NCI-H187 (cell line): ENCODE data around the gene SLC16A6.
A peak's percentile ranks its signal among the peaks of the same experiment; 100 is the strongest.
"Not testable (repeated sequence)": the region's sequence is repeated elsewhere in the genome, so short reads cannot be mapped to it uniquely, and the experiment has no call there.

ENCODE experiments used
- DNase-seq, 2 experiments: peaks; one replicate each; lab custom pipeline; 2025; lab: John Stamatoyannopoulos, UW

Gene SLC16A6, protein sequence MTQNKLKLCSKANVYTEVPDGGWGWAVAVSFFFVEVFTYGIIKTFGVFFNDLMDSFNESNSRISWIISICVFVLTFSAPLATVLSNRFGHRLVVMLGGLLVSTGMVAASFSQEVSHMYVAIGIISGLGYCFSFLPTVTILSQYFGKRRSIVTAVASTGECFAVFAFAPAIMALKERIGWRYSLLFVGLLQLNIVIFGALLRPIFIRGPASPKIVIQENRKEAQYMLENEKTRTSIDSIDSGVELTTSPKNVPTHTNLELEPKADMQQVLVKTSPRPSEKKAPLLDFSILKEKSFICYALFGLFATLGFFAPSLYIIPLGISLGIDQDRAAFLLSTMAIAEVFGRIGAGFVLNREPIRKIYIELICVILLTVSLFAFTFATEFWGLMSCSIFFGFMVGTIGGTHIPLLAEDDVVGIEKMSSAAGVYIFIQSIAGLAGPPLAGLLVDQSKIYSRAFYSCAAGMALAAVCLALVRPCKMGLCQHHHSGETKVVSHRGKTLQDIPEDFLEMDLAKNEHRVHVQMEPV

DNA sequence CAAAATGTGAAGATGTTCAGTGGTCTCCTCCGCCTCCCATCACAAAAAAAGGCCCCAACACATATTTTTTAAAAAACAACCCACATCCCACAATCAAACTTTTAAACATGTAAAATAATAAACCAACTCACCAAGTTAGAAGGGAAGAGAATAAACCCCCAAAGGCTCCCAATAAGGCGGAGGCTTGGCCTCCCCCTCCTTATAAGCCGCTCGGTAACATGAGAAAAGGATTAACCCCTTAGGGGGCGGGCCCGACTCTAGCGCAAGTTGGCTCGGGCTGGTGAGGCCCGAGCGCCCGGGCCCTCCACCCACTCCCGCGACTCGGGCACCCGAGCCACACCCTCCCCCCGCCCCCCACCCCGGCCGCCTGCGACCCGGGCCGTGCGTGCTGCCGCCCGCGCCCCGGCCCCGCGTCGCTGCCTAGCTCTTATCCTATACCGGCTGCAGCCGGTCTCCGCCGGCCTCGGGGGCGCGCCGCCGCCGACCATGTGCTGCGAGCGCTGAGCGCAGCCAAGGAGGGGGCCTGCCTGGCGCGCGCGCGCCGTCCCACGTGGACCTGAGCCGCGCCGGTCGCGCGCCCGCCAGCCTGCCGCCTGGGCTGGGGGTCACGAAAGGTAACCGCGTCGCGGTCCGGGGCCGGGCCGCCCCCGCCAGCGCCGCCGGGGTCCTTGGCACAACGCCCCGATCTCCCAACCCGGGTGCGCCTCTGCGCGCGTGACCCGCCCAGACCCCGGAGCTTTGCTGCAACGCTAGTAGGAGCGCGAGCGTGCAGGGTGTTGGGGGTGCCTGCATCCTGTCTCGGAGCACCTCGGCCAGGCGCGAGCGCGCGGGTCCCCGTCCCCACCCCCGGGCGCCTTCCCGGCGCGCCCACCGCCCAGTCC, at the start of gene SLC16A6, which contains the start of gene ARSG:
SLC16A6 (minus strand) TSS at position 173 of the 881 bp plus-strand sequence. CDS start 12,807 bp downstream, outside the sequence.
ARSG (plus strand) TSS at position 541 of the 881 bp plus-strand sequence. CDS start 15,999 bp downstream, outside the sequence.
- DNase-seq = peak in 1 of 2 experiments; percentile 20

GRCh38 chr17:68334393-68334792, 43.5 kb upstream of the SLC16A6 start:
- DNase-seq = no peak

DNA sequence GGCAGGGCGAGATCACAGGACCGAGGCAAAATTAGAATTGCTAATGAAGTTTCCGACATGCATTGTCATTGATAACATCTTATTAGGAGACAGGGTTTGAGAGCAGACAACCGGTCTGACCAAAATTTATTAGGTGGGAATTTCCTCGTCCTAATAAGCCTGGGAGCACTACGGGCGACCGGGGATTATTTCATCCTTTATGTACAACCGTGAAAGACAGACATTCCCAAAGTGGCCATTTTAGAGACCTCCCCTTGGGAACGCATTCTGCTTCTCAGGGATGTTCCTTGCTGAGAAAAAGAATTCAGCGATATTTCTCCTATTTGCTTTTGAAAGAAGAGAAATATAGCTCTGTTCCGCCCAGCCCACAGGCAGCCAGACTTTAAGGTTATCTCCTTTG, 41.0 kb upstream of the SLC16A6 start:
- not testable (repeated sequence) for DNase-seq

DNA sequence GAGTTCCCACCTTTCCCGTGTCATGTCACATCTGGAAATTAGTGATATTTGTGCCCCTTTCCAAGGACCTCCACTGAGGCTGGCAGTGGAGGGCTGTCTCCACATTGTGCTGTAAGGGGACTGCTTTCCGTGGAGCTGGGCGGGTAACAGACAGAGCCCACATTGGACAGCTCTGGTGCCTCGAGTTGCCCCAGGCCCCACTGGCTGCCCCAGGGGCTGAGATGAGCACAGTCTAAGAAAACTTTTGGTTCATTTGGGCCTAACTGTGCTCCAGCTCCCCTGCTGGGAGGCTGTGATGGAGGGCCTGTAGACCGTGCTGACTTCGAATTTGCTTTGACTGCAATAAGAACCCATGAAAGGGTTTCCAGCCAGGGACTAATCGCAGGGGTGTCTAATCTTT, 38.4 kb upstream of the SLC16A6 start:
- DNase-seq = no peak

DNA sequence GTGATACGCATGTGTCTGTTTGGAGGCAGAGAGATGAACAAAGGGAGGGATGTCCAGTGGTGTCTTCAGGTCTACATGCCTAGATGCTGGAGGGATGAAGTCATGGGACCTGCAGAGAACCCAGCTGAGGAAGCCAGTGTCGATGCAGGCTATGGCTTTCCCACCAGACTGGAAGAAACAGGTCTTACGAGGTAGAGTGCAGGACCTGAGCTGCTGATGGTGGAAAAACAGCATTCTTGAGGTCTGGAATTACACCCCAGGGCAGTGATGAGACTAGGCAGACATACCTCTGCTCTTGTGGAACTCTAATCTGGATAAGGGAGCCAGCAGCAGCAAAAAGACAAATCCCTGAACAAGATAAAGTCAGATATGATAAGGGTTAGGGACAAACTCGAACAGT, 37.7 kb upstream of the SLC16A6 start:
- no peak for DNase-seq

DNA sequence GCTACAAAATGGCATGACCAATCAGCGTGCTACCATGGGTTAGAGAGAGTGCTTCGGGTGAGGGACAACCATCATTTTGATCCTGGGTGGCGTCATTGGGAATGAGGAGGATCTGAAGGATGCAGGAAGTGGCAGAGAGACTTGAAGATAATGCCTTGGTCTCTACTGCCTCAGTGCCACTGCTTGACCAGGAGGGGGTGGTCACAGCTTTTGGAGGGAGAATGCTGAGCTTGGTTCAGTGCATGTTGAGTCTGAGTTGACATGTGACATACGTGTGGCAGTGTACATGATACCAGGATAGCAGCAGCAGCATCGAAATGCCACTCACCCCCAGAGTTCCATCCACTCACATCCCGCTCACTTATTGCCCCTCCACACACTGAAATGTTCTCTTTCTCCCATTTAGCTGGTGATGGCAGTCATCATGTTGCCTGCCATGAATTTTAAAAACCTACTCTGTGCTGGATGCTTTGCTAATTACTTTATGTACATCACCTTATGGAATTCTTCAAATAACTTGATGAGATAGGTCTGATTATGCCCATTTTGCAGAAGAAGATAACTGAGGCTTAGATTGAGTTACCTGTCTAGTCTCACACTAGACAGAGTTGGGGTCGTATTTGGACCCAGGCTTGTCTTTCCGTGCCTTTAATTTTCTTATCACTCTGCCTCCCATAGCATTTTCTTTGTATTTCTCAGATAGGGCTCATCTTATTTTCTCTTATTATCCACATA, 37.1 kb upstream of the SLC16A6 start:
- DNase-seq = no peak

DNA sequence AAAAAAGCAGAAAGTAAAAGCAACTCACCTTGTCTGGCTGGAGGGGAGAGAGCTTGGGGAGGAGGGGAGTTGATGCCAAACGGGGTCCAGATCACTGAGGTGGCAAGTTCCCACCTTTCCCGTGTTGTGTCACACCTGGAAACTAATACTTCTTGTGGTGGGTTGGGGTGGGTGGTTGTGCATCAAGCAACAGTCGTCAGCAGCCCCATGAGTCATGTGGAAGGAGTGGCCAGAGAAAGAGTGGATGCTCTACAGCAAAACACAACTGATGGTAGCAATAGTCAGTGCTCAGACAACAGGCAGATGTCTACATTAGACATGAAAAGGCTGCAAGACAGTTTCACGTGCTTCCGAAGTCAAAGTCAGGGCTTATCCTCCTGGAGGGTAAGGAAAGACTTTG, 35.8 kb upstream of the SLC16A6 start:
- no peak for DNase-seq

GRCh38 chr17:68325961-68326360, 35.0 kb upstream of the SLC16A6 start:
- DNase-seq = no peak

DNA sequence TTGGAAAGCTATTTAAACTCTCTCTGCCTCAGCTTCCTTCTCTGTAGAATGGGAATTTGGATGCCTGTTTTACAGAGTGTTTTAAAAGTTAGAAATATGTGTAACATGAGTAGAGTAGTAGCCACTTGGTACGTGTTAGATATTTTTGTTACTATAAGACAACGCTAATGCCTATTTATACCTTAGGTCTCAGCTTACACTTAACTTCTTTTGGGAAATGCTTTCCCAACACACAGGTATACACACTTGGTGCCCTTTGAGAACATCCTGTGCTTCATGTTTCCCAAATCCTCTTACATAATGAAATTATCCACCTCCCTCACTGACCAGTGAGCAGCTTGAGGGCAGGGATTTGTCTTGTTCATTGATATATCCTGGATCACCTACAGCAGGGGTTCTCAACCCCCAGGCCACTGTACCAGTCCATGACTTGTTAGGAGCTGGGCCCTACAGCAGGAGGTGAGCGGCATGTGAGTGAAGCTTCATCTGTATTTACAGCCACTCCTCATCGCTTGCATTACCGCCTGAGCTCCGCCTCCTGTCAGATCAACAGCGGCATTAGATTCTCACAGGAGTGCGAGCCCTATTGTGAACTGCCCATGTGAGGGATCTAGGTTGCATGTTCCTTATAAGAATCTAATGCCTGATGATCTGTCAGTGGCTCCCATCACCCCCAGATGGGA, 33.9 kb upstream of the SLC16A6 start:
- DNase-seq = no peak

- DNase-seq = no peak
Observed at GRCh38 chr17:68324114-68324513, 33.2 kb upstream of the SLC16A6 start.

DNA sequence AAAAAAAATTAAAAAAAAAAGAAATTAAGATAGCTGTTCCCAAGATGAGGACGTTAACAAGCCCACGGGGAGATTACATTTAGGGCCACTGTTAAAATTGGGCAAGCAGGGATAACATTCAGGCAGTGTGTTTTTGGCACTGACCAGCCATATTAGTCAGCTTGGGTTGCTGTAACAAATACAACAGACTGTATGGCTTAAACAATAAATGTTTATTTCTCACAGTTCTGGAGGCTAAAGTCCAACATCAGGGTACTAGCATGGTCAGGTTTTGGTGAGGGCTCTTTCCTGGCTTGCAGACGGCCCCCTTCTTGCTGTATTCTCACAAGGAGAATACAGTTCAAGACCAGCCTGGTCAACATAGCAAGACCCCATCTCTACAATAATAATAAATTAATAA, 31.7 kb upstream of the SLC16A6 start:
- no peak for DNase-seq

- no peak for DNase-seq
Observed at GRCh38 chr17:68321556-68321954, 30.6 kb upstream of the SLC16A6 start.

DNA sequence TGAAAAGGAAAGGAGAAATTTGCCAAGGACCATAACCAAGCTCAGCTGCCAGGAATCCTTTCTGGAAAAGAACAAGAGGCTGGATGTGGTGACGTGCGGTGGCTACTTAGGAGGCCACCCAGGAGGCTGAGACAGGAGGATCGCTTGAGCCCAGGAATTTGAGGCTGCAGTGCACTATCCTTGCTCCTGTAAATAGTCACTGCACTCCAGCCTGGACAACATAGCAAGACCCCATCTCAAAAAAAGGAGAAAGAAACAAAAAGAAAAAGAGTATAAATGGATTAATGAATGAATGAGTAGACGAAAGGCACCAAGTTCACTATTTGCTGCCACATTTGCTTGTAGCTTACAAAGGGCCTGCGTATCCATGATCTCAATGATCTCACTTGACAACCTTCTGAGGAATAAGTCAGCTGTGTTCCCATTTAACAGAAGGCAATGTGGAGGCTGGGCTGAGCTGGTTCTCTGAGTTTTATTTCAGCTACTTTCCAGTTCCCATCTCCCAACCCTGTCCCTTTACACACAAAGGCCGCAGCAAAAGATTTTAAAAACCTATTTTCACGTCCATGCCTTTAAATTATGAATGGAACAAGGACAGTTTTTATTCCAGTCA, 30.1 kb upstream of the SLC16A6 start:
- no peak for DNase-seq

DNA sequence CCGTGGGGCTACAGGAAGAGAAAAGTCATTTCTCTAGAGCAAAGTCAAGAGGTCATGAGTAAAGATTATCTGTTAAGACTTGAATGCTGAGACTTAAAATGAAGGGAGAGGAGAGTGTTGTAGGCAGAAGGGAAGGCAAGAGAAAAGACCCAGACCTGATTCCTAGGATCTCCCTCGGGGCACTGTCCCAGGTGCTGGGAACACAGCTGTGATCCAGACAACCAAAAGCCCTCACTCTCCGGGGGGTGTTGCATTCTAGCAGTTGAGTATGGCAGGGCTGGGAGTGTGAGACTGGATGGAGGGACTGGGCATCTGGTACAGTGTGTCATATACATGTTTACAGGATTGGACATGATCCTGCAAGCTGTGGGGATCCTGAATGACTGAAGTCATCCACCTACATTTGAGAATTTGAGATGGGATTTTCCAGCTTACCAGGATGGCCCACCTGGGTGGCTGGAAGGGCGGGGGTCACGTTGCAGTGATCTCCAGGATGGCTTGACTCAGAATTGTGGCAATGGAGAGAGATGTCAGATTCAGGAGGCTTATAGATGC, 29.5 kb upstream of the SLC16A6 start:
- DNase-seq = no peak

GRCh38 chr17:68319410-68320162, 28.7 kb upstream of the SLC16A6 start:
- DNase-seq = no peak

GRCh38 chr17:68318103-68318991, 27.4 kb upstream of the SLC16A6 start:
- DNase-seq = no peak

DNA sequence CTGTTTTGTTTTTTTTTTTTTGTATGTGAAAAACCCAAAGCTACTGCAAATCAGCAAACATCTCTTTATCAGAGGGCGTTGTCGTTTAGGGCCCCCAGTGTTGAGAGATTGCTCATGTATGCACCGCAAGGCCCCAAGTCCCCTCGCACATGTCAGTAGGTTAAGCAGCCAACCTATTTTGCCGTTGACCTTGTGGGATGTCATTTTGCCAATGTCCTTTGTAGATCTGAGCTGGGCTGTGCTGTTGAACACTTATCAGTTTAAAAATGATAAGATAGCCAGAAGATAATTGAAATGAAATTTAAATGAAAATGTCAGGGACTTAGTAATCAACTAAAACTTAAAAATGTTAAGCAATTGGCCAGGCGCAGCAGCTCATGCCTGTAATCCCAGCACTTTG, 26.5 kb upstream of the SLC16A6 start:
- no peak for DNase-seq

GRCh38 chr17:68315930-68316329, 25.0 kb upstream of the SLC16A6 start:
- no peak for DNase-seq
